NCI-H510A treated with DMSO at 0.1 percent for 48 hours (cell line): ENCODE measurements around the gene SLC24A4.

ENCODE experiments used
- DNase-seq: peaks from one replicate; lab custom pipeline; 2025; lab: John Stamatoyannopoulos, UW

SLC24A4 gene

GRCh38 chr14:92437729-92438285, 114.8 kb downstream of the SLC24A4 start:
- DNase-seq = no peak

- DNase-seq = peak; percentile 6
Measured at GRCh38 chr14:92439537-92440344, 116.8 kb downstream of the SLC24A4 start.

- DNase-seq = no peak
Measured at GRCh38 chr14:92440345-92441003, 117.5 kb downstream of the SLC24A4 start.

GRCh38 chr14:92441751-92442504, 119.0 kb downstream of the SLC24A4 start:
- DNase-seq = no peak

- DNase-seq = no peak
Measured at GRCh38 chr14:92443167-92443566, 120.2 kb downstream of the SLC24A4 start.

GRCh38 chr14:92443741-92444140, 120.8 kb downstream of the SLC24A4 start:
- no peak for DNase-seq

GRCh38 chr14:92446771-92447170, 123.8 kb downstream of the SLC24A4 start:
- no peak for DNase-seq

DNA sequence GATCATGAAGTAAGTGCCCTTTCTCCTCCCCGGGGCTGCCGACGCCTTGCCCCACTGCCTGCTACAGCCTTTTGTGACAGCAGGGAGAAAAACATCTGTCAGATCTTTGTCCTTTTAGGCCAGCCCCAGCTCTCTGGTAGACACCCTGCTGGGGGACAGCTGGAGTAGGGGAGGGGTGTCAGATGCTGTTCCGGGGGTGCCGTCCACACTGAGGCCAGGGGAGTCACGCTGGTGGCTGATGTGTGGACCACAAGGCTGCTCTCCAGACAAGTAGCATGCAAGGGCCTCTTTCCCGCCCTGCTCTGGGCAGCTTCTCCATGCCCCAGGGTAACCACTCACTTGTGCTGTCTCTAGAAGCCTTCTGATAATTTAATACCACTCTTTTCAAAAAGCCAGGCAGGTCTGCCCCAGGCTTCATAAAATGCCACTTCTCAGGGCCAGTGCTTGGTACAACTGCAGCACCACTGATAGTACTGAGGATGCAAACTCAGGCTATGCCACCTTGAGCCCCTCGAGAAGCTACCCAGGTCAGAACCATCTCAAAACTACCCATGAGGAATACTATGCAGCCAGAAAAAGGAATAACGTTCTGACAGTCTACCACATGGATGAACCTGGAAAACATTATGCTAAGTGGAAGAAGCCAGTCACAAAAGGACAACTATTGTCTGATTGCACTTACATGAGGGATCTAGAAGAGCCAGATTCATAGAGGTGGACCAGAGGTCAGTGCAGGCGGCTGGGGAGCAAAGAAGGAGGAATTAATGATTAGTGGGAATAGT, 124.6 kb downstream of the SLC24A4 start:
- no peak for DNase-seq

DNA sequence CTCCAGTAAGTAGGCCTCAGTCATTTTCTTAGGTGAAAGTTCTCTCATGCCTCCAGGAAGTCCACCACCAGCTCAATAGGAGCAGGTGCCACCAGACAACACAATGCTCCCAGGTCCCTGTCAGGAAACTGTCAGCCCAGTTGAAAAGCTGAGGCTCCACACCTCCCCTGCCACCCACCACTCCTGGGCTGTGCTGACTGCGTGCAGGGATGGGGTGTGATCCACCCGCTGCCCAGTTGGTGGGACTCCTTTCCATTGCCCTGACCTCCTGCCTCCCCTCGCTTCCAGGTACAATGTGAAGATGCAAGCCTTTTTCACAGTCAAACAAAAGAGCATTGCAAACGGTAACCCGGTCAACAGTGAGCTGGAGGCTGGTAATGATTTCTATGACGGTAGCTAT, 125.8 kb downstream of the SLC24A4 start:
- no peak for DNase-seq

DNA sequence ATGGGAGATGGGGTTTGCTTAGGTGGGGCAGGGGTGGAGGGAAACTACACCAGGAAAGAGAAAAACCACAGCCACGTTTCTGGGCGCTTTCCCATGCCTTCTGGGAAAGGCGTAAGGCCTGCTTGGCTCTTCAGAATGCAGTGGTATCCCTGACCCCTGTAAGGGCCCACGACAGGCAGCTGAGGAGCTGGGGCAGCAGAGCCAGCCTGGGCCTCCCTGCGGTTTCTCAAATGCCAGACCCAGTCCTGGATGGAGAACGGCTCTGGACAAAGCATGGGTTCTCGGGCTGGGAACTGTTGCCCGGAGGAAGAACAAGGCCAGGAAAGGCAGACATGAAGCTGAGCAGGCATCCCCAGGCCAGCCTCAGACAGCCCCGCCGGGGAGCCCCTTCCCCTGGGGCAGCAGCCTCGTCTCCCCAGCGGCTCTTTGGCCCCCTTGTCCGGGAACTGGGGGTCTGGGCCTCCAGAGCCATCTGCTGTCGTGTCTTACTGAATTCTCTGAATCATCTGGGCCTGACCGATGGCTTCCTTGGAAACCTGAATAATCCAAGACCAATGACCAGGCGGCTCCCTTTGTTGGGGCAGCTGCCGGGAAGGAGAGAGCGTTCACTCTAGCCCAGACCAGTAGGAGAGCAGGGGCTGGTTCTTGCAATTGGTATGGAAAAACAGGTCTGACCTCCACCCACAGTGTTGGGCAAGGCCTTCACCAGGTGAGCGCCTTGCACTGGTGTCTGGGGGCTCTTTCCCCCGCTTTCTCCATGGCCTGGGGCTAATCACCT, 126.6 kb downstream of the SLC24A4 start:
- no peak for DNase-seq

DNA sequence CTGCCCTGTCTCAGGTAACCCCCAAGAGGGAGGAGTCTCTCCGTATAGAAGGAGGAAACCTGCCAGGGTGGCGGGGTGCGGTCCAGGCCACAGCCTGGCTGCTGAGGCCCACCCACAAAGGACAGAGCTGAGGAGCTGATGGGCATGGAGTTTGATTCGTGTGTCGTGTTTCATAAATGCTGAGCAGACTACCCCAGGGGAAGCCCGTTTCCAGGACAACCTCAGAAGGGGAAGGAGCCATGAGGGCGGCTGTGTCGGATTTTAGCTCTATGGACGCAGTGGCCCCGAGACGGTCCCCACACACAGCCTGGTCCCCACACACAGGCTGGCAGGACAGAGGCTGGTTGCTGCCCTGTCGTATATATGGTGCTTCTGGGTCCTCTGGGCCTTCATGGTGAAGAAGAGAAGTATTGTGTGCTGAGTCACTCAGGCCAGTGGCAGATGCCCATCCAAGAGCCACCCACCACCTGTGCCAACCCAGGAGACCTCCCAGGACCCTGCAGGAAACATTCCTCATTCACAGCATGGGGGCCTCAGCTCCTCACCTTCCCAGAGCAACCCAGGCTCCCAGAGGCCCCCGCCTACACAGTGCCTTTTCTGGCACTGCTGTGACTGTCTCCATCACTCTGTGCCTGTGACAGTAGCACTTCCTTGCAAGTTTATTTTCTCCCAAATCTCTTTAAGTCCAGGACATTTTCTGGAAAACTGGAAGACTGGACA, 127.5 kb downstream of the SLC24A4 start:
- no peak for DNase-seq

DNA sequence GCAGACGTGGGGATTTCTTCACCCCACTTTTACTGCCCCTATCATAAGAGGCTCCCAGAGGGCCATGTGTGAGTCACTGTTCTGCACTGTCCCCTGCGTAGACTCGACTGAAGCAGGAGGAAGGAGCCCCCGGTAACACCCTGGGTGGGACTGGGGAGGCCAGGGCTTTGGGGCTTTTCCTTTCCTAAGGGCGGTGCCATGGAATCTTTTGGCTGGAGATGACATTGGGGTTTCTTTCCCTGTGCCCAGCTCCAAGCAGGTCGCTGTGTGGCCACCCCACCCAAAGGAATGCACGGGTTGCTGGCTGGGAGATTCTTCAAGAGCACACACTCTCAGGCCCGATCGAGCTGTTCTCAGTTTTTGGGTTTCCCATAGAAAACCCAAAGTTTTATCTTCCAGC, 128.3 kb downstream of the SLC24A4 start:
- no peak for DNase-seq

- no peak for DNase-seq
Measured at GRCh38 chr14:92451755-92452154, 128.8 kb downstream of the SLC24A4 start.

- no peak for DNase-seq
Measured at GRCh38 chr14:92452471-92452870, 129.5 kb downstream of the SLC24A4 start.

GRCh38 chr14:92453691-92454090, 130.7 kb downstream of the SLC24A4 start:
- no peak for DNase-seq

DNA sequence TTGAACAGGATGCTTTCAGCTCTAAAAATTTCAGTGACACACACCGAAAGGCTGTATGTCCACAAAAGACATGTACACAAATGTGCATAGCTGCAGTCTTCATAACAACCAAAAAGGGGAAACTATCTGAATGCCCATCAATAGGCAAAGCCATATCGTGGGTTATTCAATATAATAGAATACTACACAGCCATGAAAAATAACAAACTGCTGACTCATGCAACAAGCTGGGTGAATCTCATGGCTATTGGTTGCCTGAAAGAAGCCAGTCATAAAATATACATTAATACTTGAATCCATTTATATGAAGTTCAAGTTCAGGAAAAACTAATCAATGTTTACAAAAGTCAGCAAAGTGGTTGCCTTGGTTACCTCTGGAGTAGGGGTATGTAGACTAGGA, 132.3 kb downstream of the SLC24A4 start:
- no peak for DNase-seq

GRCh38 chr14:92456215-92457015, 133.4 kb downstream of the SLC24A4 start:
- peak; percentile 11 for DNase-seq

GRCh38 chr14:92457016-92457565, 134.1 kb downstream of the SLC24A4 start:
- DNase-seq = no peak
